Kidney (tissue), 14 donors: ENCODE measurements around the gene NCKAP5. TPM values are rescaled to one million over a fixed set of nuclear protein-coding genes. Genes with fewer than 3 reads are reported as not detected.

Experiments
- DNase-seq, 5 donors: peaks; one replicate each; pipeline ENCODE4 v3.0.0-alpha.2; 2013 to 2020
- FAIRE-seq: peaks from 2 replicates; lab custom pipeline; 2012; peaks lifted over from hg19 to GRCh38; lab: Jason Lieb, UNC
- H3K27ac ChIP-seq, 2 donors: one replicate each; pipeline ENCODE4 v1.7.0; 2013; ENCODE audit warnings: low read depth in 2 of 2, low read length in 2 of 2, inconsistent platforms in 1 of 2
- H3K27me3 ChIP-seq: one replicate; pipeline ENCODE4 v1.7.1; 2013; ENCODE audit warnings: low read length, inconsistent platforms; ENCODE audit not compliant: control insufficient read depth, insufficient read depth
- H3K36me3 ChIP-seq, 3 donors: one replicate each; pipeline versions ENCODE4 v1.7.0 to v1.7.1; 2013; ENCODE audit warnings: low read length in 3 of 3, control low read depth in 1 of 3, inconsistent platforms in 1 of 3; ENCODE audit not compliant: insufficient read depth in 3 of 3, control insufficient read depth in 2 of 3
- H3K4me1 ChIP-seq, 3 donors: one replicate each; pipeline versions ENCODE4 v1.7.0 to v1.7.1; 2013; ENCODE audit warnings: low read length in 3 of 3, inconsistent platforms in 1 of 3, low read depth in 1 of 3; ENCODE audit not compliant: control insufficient read depth in 2 of 3, insufficient read depth in 2 of 3
- H3K4me3 ChIP-seq, 3 donors: one replicate each; pipeline versions ENCODE4 v1.7.0 to v1.8.1; 2013; ENCODE audit warnings: low read length in 3 of 3, control low read depth in 1 of 3, inconsistent platforms in 1 of 3
- H3K9ac ChIP-seq, 3 donors: one replicate each; pipeline versions ENCODE4 v1.7.0 to v1.7.1; 2013; ENCODE audit warnings: low read length in 3 of 3, control low read depth in 1 of 3, inconsistent platforms in 1 of 3
- H3K9me3 ChIP-seq, 3 donors: one replicate each; pipeline versions ENCODE4 v1.7.0 to v1.7.1; 2013; ENCODE audit warnings: low read length in 3 of 3, control low read depth in 1 of 3, inconsistent platforms in 1 of 3; ENCODE audit not compliant: control insufficient read depth in 2 of 3, insufficient read depth in 1 of 3
- CTCF ChIP-seq: IDR thresholded peaks from 3 replicates; pipeline ENCODE4 v1.5.1; 2012; ENCODE audit warnings: mild to moderate bottlenecking, moderate library complexity, borderline replicate concordance; ENCODE audit not compliant: insufficient read depth; ENCODE audit errors: extremely low read depth
- intact Hi-C: fragments of 100-400 bp; cut with DNase I; formaldehyde crosslinking; loops from one replicate; pipeline ENCODE4 v1.11.1; 2022
- polyA plus RNA-seq: library from polyadenylated mRNA; stranded (reverse); fragments of 350-450 nt; fragmentation: Illumina TruSeq; extraction: RNeasy Lipid Tissue Mini Kit (QIAGEN cat#74804); gene quantifications from one replicate; pipeline ENCODE4 v1.2.3, GENCODE V29; 2014; ENCODE audit warnings: low read depth, low replicate concordance; ENCODE audit not compliant: insufficient read depth
- total RNA-seq: library from RNA; stranded (reverse); fragmentation: NEBNext Ultra II Directional; extraction: Animal tissue kit (Norgen Biotek cat#: 25700); gene quantifications from one replicate; pipeline ENCODE4 v1.2.1, GENCODE V29; 2021
- donor health status: control.
- donor health status: control.
- donor health status: control.
- donor health status: control.
- donor health status: control.
- donor health status: DM: yes; HTN: yes; CAD: no.
- donor health status: Normal renal cell carcinoma (clear cell type).

NCKAP5 gene
- total and polyA plus RNA-seq, 2 donors from 2014 or later = 1.8 to 2.9 TPM

GRCh38 chr2:133062931-133063665 is 505.2 kb downstream of the NCKAP5 start:
- intact Hi-C loops = no loop called here
- Histone ChIP-seq H3K4me1 (no peaks in the 10 kb centered on the region), H3K9ac (no peak overlapping the region), H3K9me3 (no peaks in the 10 kb centered on the region), H3K27me3 (no peaks in the 10 kb centered on the region), H3K36me3 (no peaks in the 10 kb centered on the region), H3K4me3 (no peak overlapping the region), H3K27ac (no peak overlapping the region)
- DNase-seq (no peak), FAIRE-seq (no peak)
- TF ChIP-seq CTCF = no peak

- Histone ChIP-seq H3K27ac (no peak overlapping the region), H3K9ac (no peak overlapping the region), H3K4me3 (no peak overlapping the region), H3K9me3 (no peaks in the 10 kb centered on the region), H3K4me1 (no peaks in the 10 kb centered on the region), H3K36me3 (no peaks in the 10 kb centered on the region), H3K27me3 (no peaks in the 10 kb centered on the region)
- intact Hi-C loops = no loop called here
- FAIRE-seq (no peak), DNase-seq (no peak)
- TF ChIP-seq CTCF = no peak
Measured at GRCh38 chr2:133061874-133062593, 506.2 kb downstream of the NCKAP5 start.

GRCh38 chr2:133054297-133054696 is 514.0 kb downstream of the NCKAP5 start:
- no peak for TF ChIP-seq CTCF
- FAIRE-seq (no peak), DNase-seq (no peak)
- Histone ChIP-seq H3K9me3 (no peaks in the 10 kb centered on the region), H3K36me3 (no peaks in the 10 kb centered on the region), H3K27me3 (no peaks in the 10 kb centered on the region), H3K9ac (no peak overlapping the region), H3K4me1 (no peaks in the 10 kb centered on the region), H3K27ac (no peak overlapping the region), H3K4me3 (no peak overlapping the region)
- intact Hi-C loops = no loop called here
